Bronchial epithelial cell (primary cell): ENCODE data around the gene TMEM201. TPM values are rescaled to one million over a fixed set of nuclear protein-coding genes. Genes with fewer than 3 reads are reported as not detected.
A peak's percentile ranks its signal among the peaks of the same experiment; 100 is the strongest.

ENCODE experiments used
- DNase-seq: peaks from one replicate; pipeline ENCODE4 v3.0.0-alpha.2; 2010; ENCODE audit warnings: low read depth
- FAIRE-seq: peaks from 2 replicates; lab custom pipeline; 2011; peaks lifted over from hg19 to GRCh38; lab: Jason Lieb, UNC
- H3K27me3 ChIP-seq: 2 replicates; pipeline ENCODE4 v1.5.1; 2011; ENCODE audit warnings: low read length; ENCODE audit not compliant: control insufficient read depth, insufficient read depth
- H3K36me3 ChIP-seq: 2 replicates; pipeline ENCODE4 v1.5.1; 2011; ENCODE audit warnings: low read length; ENCODE audit not compliant: control insufficient read depth, insufficient read depth
- H3K4me3 ChIP-seq: 2 replicates; pipeline ENCODE4 v1.5.1; 2011; ENCODE audit warnings: mild to moderate bottlenecking, low read depth, low read length, control low read depth
- CTCF ChIP-seq: IDR thresholded peaks from 2 replicates; pipeline ENCODE4 v1.5.1; 2011; ENCODE audit warnings: mild to moderate bottlenecking, moderate library complexity, low read length, control low read depth, inconsistent platforms; ENCODE audit not compliant: insufficient read depth, severe bottlenecking
- total RNA-seq: library from RNA; depleted of rRNA; stranded (reverse); fragments of >200 nt; gene quantifications from 2 replicates; pipeline ENCODE4 v1.2.1, GENCODE V29; 2014

The TMEM201 gene
- total RNA-seq, 1 donor from 2014 or later, result 1.8 TPM

GRCh38 chr1:9592510-9593075, 3.9 kb downstream of the TMEM201 start:
- no peak for FAIRE-seq
- DNase-seq, result no peak
- Histone ChIP-seq H3K4me3 (no peak overlapping the region), H3K27me3 (no peaks in the 10 kb centered on the region), H3K36me3 (peaks cover 3% of the 10 kb centered on the region)
- no peak for TF ChIP-seq CTCF

- Histone ChIP-seq H3K36me3 (peaks cover 7% of the 10 kb centered on the region), H3K27me3 (no peaks in the 10 kb centered on the region), H3K4me3 (no peak overlapping the region)
- no peak for TF ChIP-seq CTCF
- FAIRE-seq, result no peak
- no peak for DNase-seq
These were observed 4.4 kb downstream of the TMEM201 start for GRCh38 chr1:9593147-9593491.

GRCh38 chr1:9593492-9594465, 5.1 kb downstream of the TMEM201 start:
- Histone ChIP-seq H3K27me3 (no peaks in the 10 kb centered on the region), H3K36me3 (peaks cover 8% of the 10 kb centered on the region), H3K4me3 (no peak overlapping the region)
- peak; percentile 85 for DNase-seq
- FAIRE-seq, result peak; percentile 93
- peak; percentile 88 for TF ChIP-seq CTCF

GRCh38 chr1:9594471-9595155, 5.9 kb downstream of the TMEM201 start:
- H3K4me3 ChIP-seq, result no peak overlapping the region
- DNase-seq, result no peak
- no peaks in the 10 kb centered on the region for H3K27me3 ChIP-seq
- no peak for TF ChIP-seq CTCF
- H3K36me3 ChIP-seq, result peaks cover 8% of the 10 kb centered on the region
- no peak for FAIRE-seq

- H3K36me3 ChIP-seq, result peaks cover 10% of the 10 kb centered on the region
- DNase-seq, result no peak
- FAIRE-seq, result no peak
- H3K4me3 ChIP-seq, result no peak overlapping the region
- H3K27me3 ChIP-seq, result no peaks in the 10 kb centered on the region
- no peak for TF ChIP-seq CTCF
These were observed 6.7 kb downstream of the TMEM201 start for GRCh38 chr1:9595156-9595967.
